ENCODE measurements around the gene EGFL8. TPM values are rescaled to one million over a fixed set of nuclear protein-coding genes. Genes with fewer than 3 reads are reported as not detected.

The EGFL8 gene
- total and polyA plus RNA-seq, 9 of the 15 experiments (the other 6 are each of a cell fraction or from before 2014, with no cell fraction given): 2.2 to 47.4 (median 14.2) TPM

DNA sequence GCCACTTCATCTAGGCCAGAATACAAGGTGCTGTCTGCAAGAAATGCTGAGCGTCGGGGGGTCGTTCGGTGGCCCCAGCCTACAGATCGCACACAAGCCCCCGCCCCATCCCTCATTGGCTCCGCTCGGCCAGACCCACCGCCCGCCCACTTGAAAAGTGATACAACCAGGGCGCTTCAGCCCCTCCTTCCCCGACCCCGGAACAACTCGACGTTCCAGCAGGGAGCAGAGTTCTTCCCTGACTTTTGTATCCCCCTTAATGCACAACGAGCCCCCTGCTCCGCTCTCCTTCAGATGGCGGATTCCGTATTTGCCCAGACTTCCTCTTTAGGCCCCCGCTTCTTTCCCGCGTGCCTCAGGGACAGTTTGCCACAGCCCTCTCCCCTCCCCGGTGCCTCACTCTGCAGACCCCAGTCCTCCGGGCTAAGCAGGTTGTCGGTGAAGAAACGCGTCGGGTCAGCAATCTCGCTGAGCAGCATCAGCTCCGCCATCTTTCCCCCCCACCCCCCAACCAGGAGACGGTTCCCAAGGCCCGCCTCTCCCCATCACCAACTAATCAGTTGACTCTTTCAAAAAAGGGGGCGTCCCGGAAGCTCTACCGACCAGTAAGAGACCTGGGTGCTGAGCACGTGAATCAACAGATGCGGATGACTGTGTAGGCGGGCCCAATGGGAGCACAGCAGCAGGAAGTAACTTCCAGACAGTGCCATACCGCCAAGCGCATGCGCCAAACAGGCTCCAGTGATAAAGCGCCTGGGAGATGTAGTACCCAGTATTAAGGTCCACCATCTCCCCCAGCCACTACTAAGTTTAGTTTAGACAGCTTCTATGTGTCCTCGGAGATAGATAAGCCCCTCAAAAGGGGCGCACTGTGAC is 36.4 kb upstream of the EGFL8 start, which contains the start of gene ATF6B (continued):
- TF ChIP-seq ZNF282 (CRISPR knock-in tag; IDR thresholded peaks at IDR 0.05) (no peak), NFIX (CRISPR knock-in tag; IDR thresholded peaks at IDR 0.05; ENCODE audit: low read depth) (no peak), PCBP2 (IDR thresholded peaks at IDR 0.05; ENCODE audit: low read depth, low read length, poor library complexity, severe bottlenecking) (no peak), TAL1 (IDR thresholded peaks at IDR 0.05) (no peak), U2AF1 (optimal IDR thresholded peaks at IDR 0.05; ENCODE audit: low read depth, low read length) (no peak), MED1 (CRISPR knock-in tag; IDR thresholded peaks at IDR 0.05; ENCODE audit: borderline replicate concordance) (no peak), ZNF146 (CRISPR knock-in tag; IDR thresholded peaks at IDR 0.05; ENCODE audit: unreplicated experiment) (no peak), HCFC1 (IDR thresholded peaks at IDR 0.05; ENCODE audit: low read depth, low read length) (peak; percentile 84), L3MBTL2 (IDR thresholded peaks at IDR 0.05) (no peak), FOXJ2 (tag; IDR thresholded peaks at IDR 0.05) (no peak), IFI16 (CRISPR knock-in tag; IDR thresholded peaks at IDR 0.05) (no peak), MAFG (tag; conservative IDR thresholded peaks at IDR 0.05) (peak; percentile 74), XRCC5 (IDR thresholded peaks at IDR 0.05; ENCODE audit: low read depth, low read length) (peak; percentile 53; the same call in 1 of the 2 replicates), MEF2D (tag; conservative IDR thresholded peaks at IDR 0.05; ENCODE audit: low read depth) (no peak)
- TF ChIP-seq, protein P1, sequence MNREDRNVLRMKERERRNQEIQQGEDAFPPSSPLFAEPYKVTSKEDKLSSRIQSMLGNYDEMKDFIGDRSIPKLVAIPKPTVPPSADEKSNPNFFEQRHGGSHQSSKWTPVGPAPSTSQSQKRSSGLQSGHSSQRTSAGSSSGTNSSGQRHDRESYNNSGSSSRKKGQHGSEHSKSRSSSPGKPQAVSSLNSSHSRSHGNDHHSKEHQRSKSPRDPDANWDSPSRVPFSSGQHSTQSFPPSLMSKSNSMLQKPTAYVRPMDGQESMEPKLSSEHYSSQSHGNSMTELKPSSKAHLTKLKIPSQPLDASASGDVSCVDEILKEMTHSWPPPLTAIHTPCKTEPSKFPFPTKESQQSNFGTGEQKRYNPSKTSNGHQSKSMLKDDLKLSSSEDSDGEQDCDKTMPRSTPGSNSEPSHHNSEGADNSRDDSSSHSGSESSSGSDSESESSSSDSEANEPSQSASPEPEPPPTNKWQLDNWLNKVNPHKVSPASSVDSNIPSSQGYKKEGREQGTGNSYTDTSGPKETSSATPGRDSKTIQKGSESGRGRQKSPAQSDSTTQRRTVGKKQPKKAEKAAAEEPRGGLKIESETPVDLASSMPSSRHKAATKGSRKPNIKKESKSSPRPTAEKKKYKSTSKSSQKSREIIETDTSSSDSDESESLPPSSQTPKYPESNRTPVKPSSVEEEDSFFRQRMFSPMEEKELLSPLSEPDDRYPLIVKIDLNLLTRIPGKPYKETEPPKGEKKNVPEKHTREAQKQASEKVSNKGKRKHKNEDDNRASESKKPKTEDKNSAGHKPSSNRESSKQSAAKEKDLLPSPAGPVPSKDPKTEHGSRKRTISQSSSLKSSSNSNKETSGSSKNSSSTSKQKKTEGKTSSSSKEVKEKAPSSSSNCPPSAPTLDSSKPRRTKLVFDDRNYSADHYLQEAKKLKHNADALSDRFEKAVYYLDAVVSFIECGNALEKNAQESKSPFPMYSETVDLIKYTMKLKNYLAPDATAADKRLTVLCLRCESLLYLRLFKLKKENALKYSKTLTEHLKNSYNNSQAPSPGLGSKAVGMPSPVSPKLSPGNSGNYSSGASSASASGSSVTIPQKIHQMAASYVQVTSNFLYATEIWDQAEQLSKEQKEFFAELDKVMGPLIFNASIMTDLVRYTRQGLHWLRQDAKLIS (CRISPR knock-in tag; IDR thresholded peaks at IDR 0.05): no peak
- TF ChIP-seq, protein P2, sequence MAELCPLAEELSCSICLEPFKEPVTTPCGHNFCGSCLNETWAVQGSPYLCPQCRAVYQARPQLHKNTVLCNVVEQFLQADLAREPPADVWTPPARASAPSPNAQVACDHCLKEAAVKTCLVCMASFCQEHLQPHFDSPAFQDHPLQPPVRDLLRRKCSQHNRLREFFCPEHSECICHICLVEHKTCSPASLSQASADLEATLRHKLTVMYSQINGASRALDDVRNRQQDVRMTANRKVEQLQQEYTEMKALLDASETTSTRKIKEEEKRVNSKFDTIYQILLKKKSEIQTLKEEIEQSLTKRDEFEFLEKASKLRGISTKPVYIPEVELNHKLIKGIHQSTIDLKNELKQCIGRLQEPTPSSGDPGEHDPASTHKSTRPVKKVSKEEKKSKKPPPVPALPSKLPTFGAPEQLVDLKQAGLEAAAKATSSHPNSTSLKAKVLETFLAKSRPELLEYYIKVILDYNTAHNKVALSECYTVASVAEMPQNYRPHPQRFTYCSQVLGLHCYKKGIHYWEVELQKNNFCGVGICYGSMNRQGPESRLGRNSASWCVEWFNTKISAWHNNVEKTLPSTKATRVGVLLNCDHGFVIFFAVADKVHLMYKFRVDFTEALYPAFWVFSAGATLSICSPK (IDR thresholded peaks at IDR 0.05; ENCODE audit: borderline replicate concordance): no peak
- TF ChIP-seq, protein P3, sequence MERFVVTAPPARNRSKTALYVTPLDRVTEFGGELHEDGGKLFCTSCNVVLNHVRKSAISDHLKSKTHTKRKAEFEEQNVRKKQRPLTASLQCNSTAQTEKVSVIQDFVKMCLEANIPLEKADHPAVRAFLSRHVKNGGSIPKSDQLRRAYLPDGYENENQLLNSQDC (CRISPR knock-in tag; IDR thresholded peaks at IDR 0.05): no peak
- TF ChIP-seq, protein P4, sequence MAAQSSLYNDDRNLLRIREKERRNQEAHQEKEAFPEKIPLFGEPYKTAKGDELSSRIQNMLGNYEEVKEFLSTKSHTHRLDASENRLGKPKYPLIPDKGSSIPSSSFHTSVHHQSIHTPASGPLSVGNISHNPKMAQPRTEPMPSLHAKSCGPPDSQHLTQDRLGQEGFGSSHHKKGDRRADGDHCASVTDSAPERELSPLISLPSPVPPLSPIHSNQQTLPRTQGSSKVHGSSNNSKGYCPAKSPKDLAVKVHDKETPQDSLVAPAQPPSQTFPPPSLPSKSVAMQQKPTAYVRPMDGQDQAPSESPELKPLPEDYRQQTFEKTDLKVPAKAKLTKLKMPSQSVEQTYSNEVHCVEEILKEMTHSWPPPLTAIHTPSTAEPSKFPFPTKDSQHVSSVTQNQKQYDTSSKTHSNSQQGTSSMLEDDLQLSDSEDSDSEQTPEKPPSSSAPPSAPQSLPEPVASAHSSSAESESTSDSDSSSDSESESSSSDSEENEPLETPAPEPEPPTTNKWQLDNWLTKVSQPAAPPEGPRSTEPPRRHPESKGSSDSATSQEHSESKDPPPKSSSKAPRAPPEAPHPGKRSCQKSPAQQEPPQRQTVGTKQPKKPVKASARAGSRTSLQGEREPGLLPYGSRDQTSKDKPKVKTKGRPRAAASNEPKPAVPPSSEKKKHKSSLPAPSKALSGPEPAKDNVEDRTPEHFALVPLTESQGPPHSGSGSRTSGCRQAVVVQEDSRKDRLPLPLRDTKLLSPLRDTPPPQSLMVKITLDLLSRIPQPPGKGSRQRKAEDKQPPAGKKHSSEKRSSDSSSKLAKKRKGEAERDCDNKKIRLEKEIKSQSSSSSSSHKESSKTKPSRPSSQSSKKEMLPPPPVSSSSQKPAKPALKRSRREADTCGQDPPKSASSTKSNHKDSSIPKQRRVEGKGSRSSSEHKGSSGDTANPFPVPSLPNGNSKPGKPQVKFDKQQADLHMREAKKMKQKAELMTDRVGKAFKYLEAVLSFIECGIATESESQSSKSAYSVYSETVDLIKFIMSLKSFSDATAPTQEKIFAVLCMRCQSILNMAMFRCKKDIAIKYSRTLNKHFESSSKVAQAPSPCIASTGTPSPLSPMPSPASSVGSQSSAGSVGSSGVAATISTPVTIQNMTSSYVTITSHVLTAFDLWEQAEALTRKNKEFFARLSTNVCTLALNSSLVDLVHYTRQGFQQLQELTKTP (IDR thresholded peaks at IDR 0.05; ENCODE audit: low read depth in 1 of 2, partially characterized antibody in 2 of 2): peak in 1 of 2 experiments; percentile 32

Measured in K562 (cell line).